ENCODE data around the gene HES6.

HES6 gene

GRCh38 chr2:238257786-238258700 is 18.2 kb upstream of the HES6 start:
- no peaks in the 10 kb centered on the region for H3K79me2 ChIP-seq (ENCODE audit: insufficient read depth, low read length)
- no peaks in the 10 kb centered on the region for H3K4me1 ChIP-seq (ENCODE audit: insufficient read depth, low read length, poor library complexity, severe bottlenecking)
- no peak overlapping the region for H2AFZ ChIP-seq (ENCODE audit: low read length)
- no peak overlapping the region for H3K9ac ChIP-seq (ENCODE audit: low read depth, low read length, poor library complexity, severe bottlenecking)
- no peaks in the 10 kb centered on the region for H3K27me3 ChIP-seq (ENCODE audit: insufficient read depth, low read length, poor library complexity, severe bottlenecking)
- H4K20me1 ChIP-seq (ENCODE audit: insufficient read depth, low read length, poor library complexity, severe bottlenecking): no peaks in the 10 kb centered on the region
- H3F3A ChIP-seq (ENCODE audit: low read depth): no peaks in the 10 kb centered on the region
- H3K9me3 ChIP-seq (ENCODE audit: insufficient read depth, low read depth, low read length): no peaks in the 10 kb centered on the region
- H3K9me2 ChIP-seq (replicated peaks; ENCODE audit: low read depth, low read length): no peaks in the 10 kb centered on the region
- peaks cover 50% of the 10 kb centered on the region; the same call in 1 of the 2 replicates for H3K36me3 ChIP-seq (ENCODE audit: insufficient read depth, low read length)
- no peak for TF ChIP-seq CTCF (conservative IDR thresholded peaks at IDR 0.05; ENCODE audit: low read length)
- no peak for TF ChIP-seq EZH2phosphoT487 (IDR thresholded peaks at IDR 0.05; ENCODE audit: borderline replicate concordance)
- H3K4me2 ChIP-seq (ENCODE audit: low read depth, low read length, poor library complexity, severe bottlenecking): no peak overlapping the region
- no peak overlapping the region for H3K4me3 ChIP-seq (ENCODE audit: low read length, poor library complexity, severe bottlenecking)

- no peak overlapping the region for H3K9ac ChIP-seq (ENCODE audit: low read depth, low read length, poor library complexity, severe bottlenecking)
- no peaks in the 10 kb centered on the region for H4K20me1 ChIP-seq (ENCODE audit: insufficient read depth, low read length, poor library complexity, severe bottlenecking)
- H3K79me2 ChIP-seq (ENCODE audit: insufficient read depth, low read length): no peaks in the 10 kb centered on the region
- no peak overlapping the region for H3K4me3 ChIP-seq (ENCODE audit: low read length, poor library complexity, severe bottlenecking)
- no peaks in the 10 kb centered on the region for H3F3A ChIP-seq (ENCODE audit: low read depth)
- H3K36me3 ChIP-seq (ENCODE audit: insufficient read depth, low read length): peaks cover 45% of the 10 kb centered on the region; the same call in 1 of the 2 replicates
- no peaks in the 10 kb centered on the region for H3K4me1 ChIP-seq (ENCODE audit: insufficient read depth, low read length, poor library complexity, severe bottlenecking)
- no peaks in the 10 kb centered on the region for H3K9me3 ChIP-seq (ENCODE audit: insufficient read depth, low read depth, low read length)
- H3K4me2 ChIP-seq (ENCODE audit: low read depth, low read length, poor library complexity, severe bottlenecking): no peak overlapping the region
- no peak overlapping the region for H2AFZ ChIP-seq (ENCODE audit: low read length)
- H3K27me3 ChIP-seq (ENCODE audit: insufficient read depth, low read length, poor library complexity, severe bottlenecking): no peaks in the 10 kb centered on the region
- TF ChIP-seq EZH2phosphoT487 (IDR thresholded peaks at IDR 0.05; ENCODE audit: borderline replicate concordance): no peak
- TF ChIP-seq CTCF (conservative IDR thresholded peaks at IDR 0.05; ENCODE audit: low read length): peak; percentile 98
- H3K9me2 ChIP-seq (replicated peaks; ENCODE audit: low read depth, low read length): no peaks in the 10 kb centered on the region
These were observed 16.8 kb upstream of the HES6 start for GRCh38 chr2:238256594-238257104.

- H3K9me2 ChIP-seq (replicated peaks; ENCODE audit: low read depth, low read length): no peaks in the 10 kb centered on the region
- no peak overlapping the region for H3K4me3 ChIP-seq (ENCODE audit: low read length, poor library complexity, severe bottlenecking)
- H3K4me2 ChIP-seq (ENCODE audit: low read depth, low read length, poor library complexity, severe bottlenecking): no peak overlapping the region
- H2AFZ ChIP-seq (ENCODE audit: low read length): no peak overlapping the region
- TF ChIP-seq EZH2phosphoT487 (IDR thresholded peaks at IDR 0.05; ENCODE audit: borderline replicate concordance) (no peak), CTCF (conservative IDR thresholded peaks at IDR 0.05; ENCODE audit: low read length) (no peak)
- H3K9me3 ChIP-seq (ENCODE audit: insufficient read depth, low read depth, low read length): no peaks in the 10 kb centered on the region
- no peaks in the 10 kb centered on the region for H3K27me3 ChIP-seq (ENCODE audit: insufficient read depth, low read length, poor library complexity, severe bottlenecking)
- H3K79me2 ChIP-seq (ENCODE audit: insufficient read depth, low read length): no peaks in the 10 kb centered on the region
- H3K36me3 ChIP-seq (ENCODE audit: insufficient read depth, low read length): peaks cover 46% of the 10 kb centered on the region; the same call in 1 of the 2 replicates
- no peak overlapping the region for H3K9ac ChIP-seq (ENCODE audit: low read depth, low read length, poor library complexity, severe bottlenecking)
- H3F3A ChIP-seq (ENCODE audit: low read depth): no peaks in the 10 kb centered on the region
- H3K4me1 ChIP-seq (ENCODE audit: insufficient read depth, low read length, poor library complexity, severe bottlenecking): no peaks in the 10 kb centered on the region
- no peaks in the 10 kb centered on the region for H4K20me1 ChIP-seq (ENCODE audit: insufficient read depth, low read length, poor library complexity, severe bottlenecking)
These were observed 16.3 kb upstream of the HES6 start for GRCh38 chr2:238256111-238256510.

All from Loucy (cell line).